CD8-positive, alpha-beta memory T cell (primary cell): ENCODE results near the gene PPP1R37. TPM values are rescaled to one million over a fixed set of nuclear protein-coding genes. Genes with fewer than 3 reads are reported as not detected.

Experiments
- CTCF ChIA-PET: fragments of 350-600 bp; sonication (Branson Sonifier 250); formaldehyde crosslinking; loops from one replicate; lab custom pipeline; 2021; ENCODE audit warnings: antibody characterized with exemption; lab: Charles Lee
- POLR2A ChIA-PET: fragments of 350-600 bp; sonication (Branson Sonifier 250); formaldehyde crosslinking; loops from one replicate; lab custom pipeline; 2021; ENCODE audit warnings: antibody characterized with exemption; lab: Charles Lee
- DNase-seq, 5 donors: peaks; one replicate each; pipeline versions ENCODE4 v3.0.0 to v3.0.0-alpha.2; 2020 to 2022; ENCODE audit warnings: mixed read lengths in 1 of 5
- H3K27ac ChIP-seq: one replicate; pipeline ENCODE4 v1.7.0; 2013; ENCODE audit warnings: low read depth, mild to moderate bottlenecking, low read length, moderate library complexity
- H3K27me3 ChIP-seq: 2 replicates; pipeline ENCODE4 v1.7.0; 2013; ENCODE audit warnings: low read length, mild to moderate bottlenecking; ENCODE audit not compliant: insufficient read depth, poor library complexity, severe bottlenecking
- H3K36me3 ChIP-seq: 2 replicates; pipeline ENCODE4 v1.7.0; 2013; ENCODE audit warnings: mild to moderate bottlenecking, low read length, moderate library complexity; ENCODE audit not compliant: insufficient read depth
- H3K4me1 ChIP-seq: 2 replicates; pipeline ENCODE4 v1.7.0; 2013; ENCODE audit warnings: mild to moderate bottlenecking, low read length, moderate library complexity; ENCODE audit not compliant: insufficient read depth
- H3K4me3 ChIP-seq: 2 replicates; pipeline ENCODE4 v1.7.0; 2013; ENCODE audit warnings: mild to moderate bottlenecking, low read length
- H3K9me3 ChIP-seq: 2 replicates; pipeline ENCODE4 v1.7.0; 2013; ENCODE audit warnings: mild to moderate bottlenecking, low read length
- H3K27ac Mint-ChIP-seq, 8 donors: one replicate each; pipeline ENCODE4 v1.8.0; 2020 to 2021; ENCODE audit warnings: mixed read lengths in 8 of 8, mild to moderate bottlenecking in 6 of 8, inconsistent platforms in 3 of 8, moderate library complexity in 3 of 8
- H3K27me3 Mint-ChIP-seq, 2 donors: one replicate each; pipeline ENCODE4 v1.8.0; 2020 to 2021; ENCODE audit warnings: mixed read lengths in 2 of 2, mild to moderate bottlenecking in 1 of 2, moderate library complexity in 1 of 2
- H3K36me3 Mint-ChIP-seq, 3 donors: one replicate each; pipeline ENCODE4 v1.8.0; 2020 to 2021; ENCODE audit warnings: mixed read lengths in 3 of 3, inconsistent platforms in 1 of 3, mild to moderate bottlenecking in 1 of 3
- H3K4me1 Mint-ChIP-seq, 3 donors: one replicate each; pipeline ENCODE4 v1.8.0; 2020 to 2021; ENCODE audit warnings: mixed read lengths in 3 of 3, inconsistent platforms in 1 of 3, mild to moderate bottlenecking in 1 of 3
- H3K4me3 Mint-ChIP-seq, 7 donors: one replicate each; pipeline ENCODE4 v1.8.0; 2020 to 2021; ENCODE audit warnings: mixed read lengths in 7 of 7, mild to moderate bottlenecking in 6 of 7, moderate library complexity in 4 of 7, inconsistent platforms in 2 of 7
- H3K9me3 Mint-ChIP-seq, 5 donors: one replicate each; pipeline ENCODE4 v1.8.0; 2020 to 2022; ENCODE audit warnings: mixed read lengths in 5 of 5, mild to moderate bottlenecking in 3 of 5, moderate library complexity in 2 of 5, inconsistent platforms in 1 of 5
- polyA plus RNA-seq: library from polyadenylated mRNA; unstranded; fragments of 300-500 nt; fragmentation: Illumina TruSeq; gene quantifications from one replicate; pipeline ENCODE4 v1.2.3, GENCODE V29; 2021
- total RNA-seq, 2 experiments: library from RNA; stranded (reverse); gene quantifications; one replicate each; pipeline ENCODE4 v1.2.3, GENCODE V29; 2021

The PPP1R37 gene
- total and polyA plus RNA-seq, 3 experiments from 2014 or later = 0.79 to 18.3 (median 17.8) TPM

GRCh38 chr19:45130236-45130635 lies 37.3 kb downstream of the PPP1R37 start:
- no peaks in the 10 kb centered on the region for H3K9me3 Mint-ChIP-seq
- H3K27me3 ChIP-seq = no peaks in the 10 kb centered on the region
- H3K27ac Mint-ChIP-seq = no peak overlapping the region
- H3K27me3 Mint-ChIP-seq = no peaks in the 10 kb centered on the region
- H3K4me1 ChIP-seq = peaks cover 5% of the 10 kb centered on the region
- no peaks in the 10 kb centered on the region for H3K36me3 ChIP-seq
- H3K9me3 ChIP-seq = no peaks in the 10 kb centered on the region
- H3K4me3 Mint-ChIP-seq = no peak overlapping the region
- peaks cover 0 to 4% (median 0%) of the 10 kb centered on the region in 3 donors for H3K36me3 Mint-ChIP-seq
- no peak for DNase-seq
- CTCF ChIA-PET = no interaction called here
- peaks cover 9 to 23% (median 11%) of the 10 kb centered on the region in 3 donors for H3K4me1 Mint-ChIP-seq
- POLR2A ChIA-PET = no interaction called here
- H3K27ac ChIP-seq = no peak overlapping the region
- H3K4me3 ChIP-seq = no peak overlapping the region

GRCh38 chr19:45130888-45131615 lies 38.1 kb downstream of the PPP1R37 start:
- Mint-ChIP-seq H3K4me3 (no peak overlapping the region), H3K27me3 (no peaks in the 10 kb centered on the region), H3K36me3 (peaks cover 0 to 4% (median 0%) of the 10 kb centered on the region in 3 donors), H3K9me3 (no peaks in the 10 kb centered on the region), H3K27ac (peak overlapping the region in 2 of 8 donors; percentile 63 to 64), H3K4me1 (peaks cover 6 to 15% (median 7%) of the 10 kb centered on the region in 3 donors)
- Histone ChIP-seq H3K27me3 (no peaks in the 10 kb centered on the region), H3K9me3 (no peaks in the 10 kb centered on the region), H3K27ac (no peak overlapping the region), H3K4me3 (no peak overlapping the region), H3K4me1 (no peaks in the 10 kb centered on the region), H3K36me3 (no peaks in the 10 kb centered on the region)
- ChIA-PET CTCF (no interaction called here), POLR2A (no interaction called here)
- no peak for DNase-seq

DNA sequence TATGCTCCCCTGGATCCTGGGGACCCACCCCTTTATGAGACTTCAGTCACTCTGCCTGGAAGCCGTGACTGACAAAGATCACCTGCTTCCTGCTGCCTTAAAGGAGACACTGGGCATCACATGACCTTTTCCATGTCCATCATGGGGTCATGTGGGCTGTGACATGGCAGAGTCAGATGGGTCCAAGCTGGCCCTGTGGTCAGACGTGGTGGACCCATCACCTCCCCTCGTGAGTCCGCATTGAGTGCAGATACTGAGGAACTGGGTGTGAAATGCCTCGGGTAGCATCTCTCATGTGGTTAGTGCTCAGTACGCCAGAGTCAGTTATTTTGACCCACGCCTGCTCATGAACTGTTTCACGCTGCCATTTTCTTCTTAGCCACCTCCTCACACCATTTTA lies 40.7 kb downstream of the PPP1R37 start:
- H3K27ac ChIP-seq = no peak overlapping the region
- H3K4me1 ChIP-seq = no peaks in the 10 kb centered on the region
- ChIA-PET POLR2A (no interaction called here), CTCF (no interaction called here)
- no peaks in the 10 kb centered on the region for H3K9me3 ChIP-seq
- H3K36me3 ChIP-seq = no peaks in the 10 kb centered on the region
- peak overlapping the region in 3 of 8 donors; percentile 14 to 54 (median 47) for H3K27ac Mint-ChIP-seq
- H3K4me3 Mint-ChIP-seq = no peak overlapping the region
- DNase-seq = no peak
- H3K27me3 Mint-ChIP-seq = no peaks in the 10 kb centered on the region
- H3K27me3 ChIP-seq = no peaks in the 10 kb centered on the region
- no peak overlapping the region for H3K4me3 ChIP-seq
- peaks cover 0 to 10% (median 0%) of the 10 kb centered on the region in 3 donors for H3K36me3 Mint-ChIP-seq
- no peaks in the 10 kb centered on the region for H3K9me3 Mint-ChIP-seq
- peaks cover 9 to 14% (median 10%) of the 10 kb centered on the region in 3 donors for H3K4me1 Mint-ChIP-seq

GRCh38 chr19:45135176-45135885 lies 42.4 kb downstream of the PPP1R37 start:
- Mint-ChIP-seq H3K9me3 (no peaks in the 10 kb centered on the region), H3K4me1 (peaks cover 9 to 14% (median 10%) of the 10 kb centered on the region in 3 donors), H3K27me3 (no peaks in the 10 kb centered on the region), H3K36me3 (peaks cover 0 to 10% (median 0%) of the 10 kb centered on the region in 3 donors), H3K27ac (no peak overlapping the region), H3K4me3 (no peak overlapping the region)
- POLR2A ChIA-PET = no interaction called here
- H3K4me3 ChIP-seq = no peak overlapping the region
- DNase-seq = no peak
- H3K4me1 ChIP-seq = no peaks in the 10 kb centered on the region
- CTCF ChIA-PET = interaction anchor here (0.8 to 1.1 kb wide), 2 partner anchors 9 to 18 kb away, joined by 3 read pairs; no protein-coding TSS in a partner anchor
- no peaks in the 10 kb centered on the region for H3K36me3 ChIP-seq
- H3K27ac ChIP-seq = no peak overlapping the region
- no peaks in the 10 kb centered on the region for H3K27me3 ChIP-seq
- H3K9me3 ChIP-seq = no peaks in the 10 kb centered on the region

GRCh38 chr19:45136507-45137178 lies 43.7 kb downstream of the PPP1R37 start:
- no peaks in the 10 kb centered on the region for H3K36me3 ChIP-seq
- CTCF ChIA-PET = interaction anchor here (1.0 to 1.1 kb wide), 2 partner anchors 12 to 16 kb away, joined by 3 read pairs; no protein-coding TSS in a partner anchor
- POLR2A ChIA-PET = no interaction called here
- no peaks in the 10 kb centered on the region for H3K27me3 ChIP-seq
- peaks cover 9 to 14% (median 10%) of the 10 kb centered on the region in 3 donors for H3K4me1 Mint-ChIP-seq
- peaks cover 0 to 23% (median 0%) of the 10 kb centered on the region in 3 donors for H3K36me3 Mint-ChIP-seq
- no peak overlapping the region for H3K27ac ChIP-seq
- peak overlapping the region in 1 of 8 donors; percentile 58 for H3K27ac Mint-ChIP-seq
- DNase-seq = no peak
- no peaks in the 10 kb centered on the region for H3K9me3 Mint-ChIP-seq
- no peaks in the 10 kb centered on the region for H3K27me3 Mint-ChIP-seq
- no peak overlapping the region for H3K4me3 ChIP-seq
- H3K4me1 ChIP-seq = no peaks in the 10 kb centered on the region
- no peaks in the 10 kb centered on the region for H3K9me3 ChIP-seq
- H3K4me3 Mint-ChIP-seq = no peak overlapping the region

DNA sequence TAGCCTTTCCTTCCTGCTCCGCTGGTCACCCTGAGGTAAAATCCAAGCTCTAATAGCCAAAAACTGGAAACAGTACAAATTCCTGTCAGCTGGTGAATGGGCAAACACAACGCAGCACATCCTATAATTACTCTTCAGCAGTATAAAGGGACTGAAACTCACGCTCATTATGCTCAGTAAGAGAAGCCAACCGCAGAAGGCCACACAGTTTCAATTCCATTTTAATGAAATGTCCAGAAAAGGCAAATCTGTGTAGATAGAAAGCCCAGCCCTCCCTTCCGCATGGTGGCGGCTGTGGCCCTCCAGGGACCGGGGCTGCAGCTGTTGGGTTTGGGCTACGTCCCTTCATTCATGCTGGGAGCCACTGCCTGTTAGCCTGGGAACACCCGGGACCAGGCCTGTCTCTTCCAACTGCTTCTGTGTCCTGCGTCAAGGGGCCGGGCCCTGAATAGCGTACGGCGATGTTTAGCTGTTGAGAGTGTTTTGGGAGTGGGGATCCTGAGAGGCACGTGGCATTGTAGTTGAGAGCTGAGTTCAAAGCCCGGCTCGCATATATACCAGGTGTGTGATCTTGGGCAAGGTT lies 44.3 kb downstream of the PPP1R37 start:
- Mint-ChIP-seq H3K9me3 (no peaks in the 10 kb centered on the region), H3K27ac (peak overlapping the region in 1 of 8 donors; percentile 58), H3K36me3 (peaks cover 0 to 24% (median 0%) of the 10 kb centered on the region in 3 donors), H3K4me1 (peaks cover 9 to 14% (median 10%) of the 10 kb centered on the region in 3 donors), H3K27me3 (no peaks in the 10 kb centered on the region), H3K4me3 (no peak overlapping the region)
- H3K27ac ChIP-seq = no peak overlapping the region
- DNase-seq = no peak
- no peaks in the 10 kb centered on the region for H3K36me3 ChIP-seq
- CTCF ChIA-PET = interaction anchor here (1.1 kb wide), 1 partner anchor 12 kb away, joined by 3 read pairs; no protein-coding TSS in a partner anchor
- H3K9me3 ChIP-seq = no peaks in the 10 kb centered on the region
- POLR2A ChIA-PET = no interaction called here
- no peaks in the 10 kb centered on the region for H3K4me1 ChIP-seq
- no peaks in the 10 kb centered on the region for H3K27me3 ChIP-seq
- H3K4me3 ChIP-seq = no peak overlapping the region

DNA sequence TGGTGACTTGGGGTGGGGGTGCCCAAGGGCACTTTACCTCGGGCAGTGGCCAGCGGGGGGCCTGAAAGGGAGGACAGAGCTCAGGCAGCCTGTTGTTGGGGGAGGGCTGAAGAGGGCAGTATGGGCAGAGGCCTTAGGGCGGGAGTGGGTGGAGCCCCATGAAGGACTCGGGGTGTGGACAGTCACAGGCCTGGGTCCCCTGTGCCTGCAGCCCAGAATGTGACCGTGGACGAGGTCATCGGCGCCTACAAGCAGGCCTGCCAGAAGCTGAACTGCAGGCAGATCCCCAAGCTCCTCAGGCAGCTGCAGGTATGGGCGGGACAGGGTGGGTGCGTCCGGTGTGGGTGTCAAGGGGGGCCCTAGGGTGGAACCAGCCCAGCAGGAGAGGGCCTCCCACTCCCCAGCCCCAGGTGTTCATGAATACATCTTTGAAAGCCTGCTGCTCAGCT lies 45.3 kb downstream of the PPP1R37 start:
- Histone ChIP-seq H3K27me3 (no peaks in the 10 kb centered on the region), H3K36me3 (no peaks in the 10 kb centered on the region), H3K4me1 (no peaks in the 10 kb centered on the region), H3K9me3 (no peaks in the 10 kb centered on the region), H3K4me3 (no peak overlapping the region), H3K27ac (no peak overlapping the region)
- no peaks in the 10 kb centered on the region for H3K9me3 Mint-ChIP-seq
- no peak for DNase-seq
- no peak overlapping the region for H3K4me3 Mint-ChIP-seq
- CTCF ChIA-PET = no interaction called here
- H3K36me3 Mint-ChIP-seq = peaks cover 0 to 33% (median 6%) of the 10 kb centered on the region in 3 donors
- peaks cover 9 to 14% (median 12%) of the 10 kb centered on the region in 3 donors for H3K4me1 Mint-ChIP-seq
- peak overlapping the region in 2 of 8 donors; percentile 56 to 77 for H3K27ac Mint-ChIP-seq
- POLR2A ChIA-PET = no interaction called here
- H3K27me3 Mint-ChIP-seq = no peaks in the 10 kb centered on the region
